ENCODE results near the gene FADS2. TPM values are rescaled to one million over a fixed set of nuclear protein-coding genes. Genes with fewer than 3 reads are reported as not detected.

FADS2 gene
- total RNA-seq, 4 donors from 2014 or later = 1.5 to 6.4 (median 4.0) TPM

- in situ Hi-C loops (cut with MboI; ENCODE audit: low sequenced_read_pairs in 4 of 4) = no loop called here
- ATAC-seq = no peak
- no peak overlapping the region for H3K4me3 ChIP-seq
- H3K36me3 ChIP-seq = no peaks in the 10 kb centered on the region
- TF ChIP-seq CTCF (IDR thresholded peaks at IDR 0.05 in 4 of 5, conservative IDR thresholded peaks at IDR 0.05 in 1 of 5) (no peak), POLR2A (IDR thresholded peaks at IDR 0.05) (no peak)
- H3K9me3 ChIP-seq = no peaks in the 10 kb centered on the region
- intact Hi-C loops (cut with DNase I; ENCODE audit: low total_unique reads) = no loop called here
- H3K27me3 ChIP-seq = peaks cover 14 to 20% (median 16%) of the 10 kb centered on the region in 3 donors
- peaks cover 0 to 5% of the 10 kb centered on the region in 2 donors for H3K4me1 ChIP-seq
- peak in 1 of 2 donors; percentile 0 for DNase-seq
- H3K27ac ChIP-seq = no peak overlapping the region
Measured at GRCh38 chr11:61914471-61915171, 86.5 kb downstream of the FADS2 start.

GRCh38 chr11:61916737-61917333 is 88.7 kb downstream of the FADS2 start:
- Histone ChIP-seq H3K4me1 (peaks cover 0 to 5% of the 10 kb centered on the region in 2 donors), H3K27ac (peak overlapping the region; percentile 63 to 77 (median 68)), H3K36me3 (no peaks in the 10 kb centered on the region), H3K9me3 (no peaks in the 10 kb centered on the region), H3K27me3 (peaks cover 14 to 21% (median 16%) of the 10 kb centered on the region in 3 donors), H3K4me3 (peak overlapping the region; percentile 52 to 65 (median 55))
- in situ Hi-C loops (cut with MboI; ENCODE audit: low sequenced_read_pairs in 4 of 4) (no loop called here), intact Hi-C loops (cut with DNase I; ENCODE audit: low total_unique reads) (no loop called here)
- TF ChIP-seq POLR2A (IDR thresholded peaks at IDR 0.05) (no peak), CTCF (IDR thresholded peaks at IDR 0.05 in 4 of 5, conservative IDR thresholded peaks at IDR 0.05 in 1 of 5) (no peak)
- peak in 1 of 2 donors; percentile 3 for ATAC-seq
- peak in 1 of 2 donors; percentile 12 for DNase-seq

MicroRNA genes within 50 kb of the gene (microRNA counts, 767-probe panel; counts per million panel counts)
- microRNA hsa-miR-1908 (356 to 448 counts per million in 2 donors), microRNA hsa-miR-611 (356 to 448 counts per million in 2 donors)

Small RNAs within 50 kb of the gene (microRNA-seq; reads per million reads assigned to microRNA genes)
- gene MIR6746 (ENCODE audit: borderline replicate concordance in 2 of 2) = 2.6 to 3.5 reads per million in 2 donors

Other genes starting within 250 kb of the FADS2 start
- gene SYT7, start 247.2 kb upstream of the FADS2 start, total RNA-seq = 1 to 10 TPM in 2 of 4 donors, under 1 TPM in 2; 0.68 to 4.9 (median 1.4) TPM
- 1 to 10 TPM in 3 of 4 donors, under 1 TPM in 1; 0.58 to 5.5 (median 2.9) TPM for gene DAGLA, start 147.9 kb upstream of the FADS2 start, total RNA-seq
- gene MYRF, start 75.7 kb upstream of the FADS2 start, total RNA-seq = under 1 TPM in 1 of 4 donors, not detected in 3; 0.07 TPM
- gene TMEM258, start 35.7 kb upstream of the FADS2 start, total RNA-seq = 10 to 100 TPM; 36.5 to 51.8 (median 47.2) TPM
- gene FEN1, start 35.4 kb upstream of the FADS2 start, total RNA-seq = 10 to 100 TPM in 2 of 4 donors, 1 to 10 TPM in 2; 7.4 to 15.7 (median 9.5) TPM
- 100 to 1,000 TPM in 1 of 4 donors, 10 to 100 TPM in 3; 25.4 to 209 (median 62.5) TPM for gene FADS1, start 11.3 kb upstream of the FADS2 start, total RNA-seq
- 100 to 1,000 TPM in 2 of 4 donors, 10 to 100 TPM in 2; 40.7 to 196 (median 89.0) TPM for gene FADS3, start 63.2 kb downstream of the FADS2 start, total RNA-seq
- 1 to 10 TPM; 3.9 to 5.4 (median 4.9) TPM for gene RAB3IL1, start 89.3 kb downstream of the FADS2 start, total RNA-seq
- 1 to 10 TPM in 1 of 4 donors, under 1 TPM in 2, not detected in 1; 0.93 to 1.7 (median 0.94) TPM for gene BEST1, start 122.1 kb downstream of the FADS2 start, total RNA-seq
- 1,000 to 10,000 TPM; 1,340 to 3,366 (median 1,705) TPM for gene FTH1, start 139.3 kb downstream of the FADS2 start, total RNA-seq

All from gastrocnemius medialis (tissue), 4 donors.